Neural crest cell (in vitro differentiated cells): ENCODE results near the gene ARVCF. TPM values are rescaled to one million over a fixed set of nuclear protein-coding genes. Genes with fewer than 3 reads are reported as not detected.

Experiments used
- DNase-seq: peaks from one replicate; pipeline ENCODE4 v3.0.0; 2021; ENCODE audit warnings: low read depth, mixed read lengths, low spot score
- H3K27ac Mint-ChIP-seq: one replicate; pipeline ENCODE4 v1.8.0; 2021; ENCODE audit warnings: mild to moderate bottlenecking, mixed read lengths; ENCODE audit not compliant: unreplicated experiment
- H3K27me3 Mint-ChIP-seq: 2 replicates; pipeline ENCODE4 v1.8.0; 2021; ENCODE audit warnings: low read depth, mild to moderate bottlenecking, mixed read lengths
- H3K36me3 Mint-ChIP-seq: 2 replicates; pipeline ENCODE4 v1.8.0; 2021; ENCODE audit warnings: low read depth, mild to moderate bottlenecking, mixed read lengths
- H3K4me1 Mint-ChIP-seq: 2 replicates; pipeline ENCODE4 v1.8.0; 2021; ENCODE audit warnings: mixed read lengths
- H3K4me3 Mint-ChIP-seq: one replicate; pipeline ENCODE4 v1.8.0; 2021; ENCODE audit warnings: mild to moderate bottlenecking, mixed read lengths
- H3K9me3 Mint-ChIP-seq: 2 replicates; pipeline ENCODE4 v1.8.0; 2021; ENCODE audit warnings: mixed read lengths
- CTCF ChIP-seq: fragments of 200-600 bp; sonication (generic); conservative IDR thresholded peaks from 2 replicates; pipeline ENCODE4 v1.5.0; 2021; ENCODE audit warnings: antibody characterized with exemption, mild to moderate bottlenecking
- total RNA-seq: library from RNA; stranded (reverse); gene quantifications from 2 replicates; pipeline ENCODE4 v1.2.1, GENCODE V29; 2021

ARVCF gene
- total RNA-seq, 1 donor from 2014 or later = 105 TPM

DNA sequence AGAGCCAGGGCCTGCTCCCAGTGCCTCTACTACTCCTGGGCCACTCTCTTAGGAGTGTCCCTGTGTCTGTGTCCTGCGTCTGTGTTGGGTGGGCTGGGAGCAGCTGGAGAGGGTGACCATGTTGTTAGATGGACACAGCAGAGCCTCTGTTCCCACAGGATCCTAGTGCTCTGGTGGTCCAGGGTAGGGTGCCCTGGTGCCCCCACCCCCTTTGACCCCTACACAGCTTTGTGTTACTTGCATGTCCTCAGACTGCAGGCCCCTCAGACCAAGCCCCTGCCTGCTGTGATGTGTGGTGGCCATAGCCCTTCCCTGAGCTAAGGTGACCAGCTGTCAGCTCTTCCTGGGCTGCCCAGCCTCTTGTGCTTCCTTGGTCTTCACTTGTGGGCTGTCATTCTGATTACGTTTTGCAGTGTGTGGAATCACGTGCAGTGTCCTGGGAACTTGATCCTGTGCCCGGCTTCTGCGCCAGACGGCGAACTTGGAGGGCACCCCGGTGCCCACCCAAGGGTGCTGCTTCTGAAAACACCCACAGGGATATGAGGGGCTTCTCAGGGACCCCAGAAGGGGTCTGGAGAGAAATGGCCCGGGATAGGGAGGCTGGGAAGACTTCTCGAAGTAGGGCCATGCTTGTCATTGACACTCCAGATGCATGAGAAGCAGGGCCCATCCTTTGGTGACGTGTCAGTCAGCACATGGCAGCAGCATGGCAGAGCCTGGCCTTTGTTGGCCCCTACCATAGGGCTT, 5.8 kb upstream of the ARVCF start:
- Mint-ChIP-seq H3K4me3 (peak overlapping the region; percentile 89), H3K9me3 (no peaks in the 10 kb centered on the region), H3K4me1 (peaks cover 16% of the 10 kb centered on the region), H3K27me3 (peaks cover 25% of the 10 kb centered on the region), H3K27ac (peak overlapping the region; percentile 50), H3K36me3 (no peaks in the 10 kb centered on the region)
- no peak for DNase-seq
- TF ChIP-seq CTCF = no peak

DNA sequence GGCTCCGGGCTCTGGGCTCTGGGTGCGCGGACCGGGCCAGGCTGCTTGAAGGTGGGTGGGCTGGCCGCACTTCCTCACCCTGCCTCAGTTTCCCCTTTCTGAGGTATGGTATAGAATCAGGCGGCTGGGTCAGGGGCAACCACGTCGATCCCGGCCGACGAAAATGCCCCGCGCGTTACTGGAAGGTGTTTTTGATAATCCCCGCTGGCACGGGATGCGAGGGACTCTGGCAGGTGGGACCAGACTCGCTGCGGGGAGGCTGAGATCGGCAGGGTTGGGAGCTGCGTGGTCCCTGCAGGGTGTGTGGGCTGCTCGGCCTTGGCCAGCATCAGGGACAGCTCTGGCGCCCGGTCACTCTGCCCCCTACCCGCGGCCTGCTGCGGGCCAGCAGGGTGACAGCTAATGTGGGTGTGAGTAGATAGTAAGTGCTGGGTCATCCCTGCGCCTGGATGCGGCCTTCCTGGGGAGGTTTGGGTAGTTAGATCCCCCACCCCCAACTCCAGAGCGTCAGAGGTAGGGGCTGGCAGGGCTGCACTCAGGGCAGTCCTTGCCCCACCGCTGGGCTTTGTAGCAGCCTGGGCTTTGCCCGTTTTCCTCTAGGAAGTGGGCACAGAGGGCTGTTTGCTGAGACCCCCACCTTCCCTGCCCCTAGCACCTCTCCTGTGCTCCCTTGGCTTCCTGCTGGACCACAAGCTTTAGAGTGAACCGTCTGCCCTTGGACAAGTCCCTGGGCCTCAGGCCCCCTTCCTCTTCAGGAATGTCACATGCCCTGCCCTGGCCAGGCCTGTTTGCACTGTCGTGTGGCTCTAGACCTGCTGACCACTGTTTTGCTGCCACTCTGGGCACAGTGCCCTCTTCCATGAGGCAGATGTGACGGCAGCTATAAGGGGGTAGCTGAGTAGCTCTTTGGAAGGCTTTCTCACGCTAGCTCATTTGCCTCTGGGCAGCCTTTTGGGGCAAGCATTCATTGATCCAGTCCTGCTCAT, 4.9 kb upstream of the ARVCF start:
- H3K27me3 Mint-ChIP-seq = peaks cover 30% of the 10 kb centered on the region
- no peaks in the 10 kb centered on the region for H3K9me3 Mint-ChIP-seq
- no peak for TF ChIP-seq CTCF
- DNase-seq = no peak
- peaks cover 22% of the 10 kb centered on the region for H3K4me1 Mint-ChIP-seq
- no peak overlapping the region for H3K27ac Mint-ChIP-seq
- H3K4me3 Mint-ChIP-seq = peak overlapping the region; percentile 89
- no peaks in the 10 kb centered on the region for H3K36me3 Mint-ChIP-seq

- peaks cover 22% of the 10 kb centered on the region for H3K4me1 Mint-ChIP-seq
- DNase-seq = peak; percentile 89
- no peaks in the 10 kb centered on the region for H3K9me3 Mint-ChIP-seq
- no peak for TF ChIP-seq CTCF
- H3K36me3 Mint-ChIP-seq = no peaks in the 10 kb centered on the region
- H3K27me3 Mint-ChIP-seq = peaks cover 31% of the 10 kb centered on the region
- no peak within 1 kb of the TSS for H3K27ac Mint-ChIP-seq
- peak within 1 kb of the TSS; percentile 89 for H3K4me3 Mint-ChIP-seq
Observed at GRCh38 chr22:20020533-20021195, 4.0 kb upstream of the ARVCF start, which contains the start of gene TANGO2. TSS of gene TANGO2 (plus strand) at chr22:20021110. CDS start at chr22:20036799, 15,689 bp downstream.

DNA sequence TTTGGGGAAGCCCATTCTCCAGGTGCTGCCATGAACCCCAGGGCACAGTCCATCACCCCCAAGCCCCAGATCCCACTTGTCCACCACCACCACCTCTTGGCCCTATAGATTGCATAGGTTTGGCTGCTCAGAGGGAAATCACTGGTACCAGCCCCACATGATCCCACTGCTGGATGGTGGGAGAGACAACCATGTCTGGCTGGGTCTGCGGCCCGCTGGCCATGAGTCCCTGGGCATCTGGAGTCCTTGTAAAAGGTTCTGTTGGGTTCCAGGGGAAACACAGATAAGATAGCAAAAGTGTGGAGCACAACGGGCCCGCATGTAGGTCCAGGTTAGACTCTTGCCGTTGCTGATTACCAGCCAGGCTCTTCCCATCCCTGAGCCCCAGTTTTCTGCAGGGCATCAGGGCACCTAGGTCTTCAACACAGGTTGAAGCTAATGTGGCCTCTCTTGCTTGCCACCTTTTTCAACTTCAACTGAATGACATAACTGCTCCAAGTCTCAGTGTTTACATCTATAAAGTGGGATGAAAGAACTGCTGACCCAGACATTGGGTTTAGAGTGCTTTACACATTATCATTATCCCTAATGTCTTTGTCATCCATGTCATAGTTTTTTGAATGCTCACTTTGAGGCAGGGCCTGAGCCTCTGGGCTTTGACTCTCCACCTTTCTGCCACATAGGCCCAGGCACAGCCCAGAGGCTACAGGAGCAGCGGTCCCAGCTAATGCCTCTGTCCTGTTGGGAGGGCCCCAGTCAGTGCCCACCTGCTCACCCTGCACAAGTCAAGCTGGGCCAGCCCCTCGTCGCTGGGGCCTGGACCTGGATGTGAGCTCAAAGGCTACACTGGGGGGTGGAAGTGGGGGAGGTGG, 3.3 kb upstream of the ARVCF start:
- Mint-ChIP-seq H3K4me3 (peak overlapping the region; percentile 83), H3K27me3 (peaks cover 39% of the 10 kb centered on the region), H3K27ac (no peak overlapping the region), H3K4me1 (peaks cover 27% of the 10 kb centered on the region), H3K9me3 (no peaks in the 10 kb centered on the region), H3K36me3 (no peaks in the 10 kb centered on the region)
- no peak for TF ChIP-seq CTCF
- no peak for DNase-seq
